Spleen (tissue), 7 donors: Measurements from ENCODE around the gene PEX12.

Experiments used
- CTCF ChIP-seq, 11 experiments: fragments of 200-600 bp in 7 of 11; fragments of 450-650 bp in 4 of 11; sonication (generic) in 4 of 11; IDR thresholded peaks in 8 of 11; conservative IDR thresholded peaks in 3 of 11; 1 replicate in 7 of 11; 2 replicates in 4 of 11; pipeline versions ENCODE4 v1.4.0 to v1.8.0; 2016 to 2021; ENCODE audit warnings: antibody characterized with exemption in 11 of 11, inconsistent platforms in 4 of 11, mild to moderate bottlenecking in 1 of 11
- POLR2A ChIP-seq, 3 donors: fragments of 450-650 bp; IDR thresholded peaks; one replicate each; pipeline ENCODE4 v1.5.1; 2017; ENCODE audit warnings: antibody characterized with exemption in 3 of 3, mild to moderate bottlenecking in 1 of 3
- donor health status: DM: no; HTN: no; CAD: no; lungs with moderate emphysema.
- donor health status: DM: no; HTN: no; CAD: no.
- donor health status: DM: no; HTN: no; CAD: no.

GRCh38 chr17:35557353-35557752, 21.0 kb downstream of the PEX12 start:
- TF ChIP-seq POLR2A (IDR thresholded peaks at IDR 0.05) = no peak
- no peak for TF ChIP-seq CTCF (IDR thresholded peaks at IDR 0.05 in 8 of 11, conservative IDR thresholded peaks at IDR 0.05 in 3 of 11)
